HG03097 (cell line): ENCODE data around the gene CTU1.
"Not testable (repeated sequence)": the region's sequence is repeated elsewhere in the genome, so short reads cannot be mapped to it uniquely, and the experiment has no call there.

Experiments
- ATAC-seq: cut with Tn5 transposase; IDR thresholded peaks from one replicate; pipeline ENCODE4 v1.9.1; 2021; ENCODE audit not compliant: unreplicated experiment, low FRiP score

CTU1 gene

DNA sequence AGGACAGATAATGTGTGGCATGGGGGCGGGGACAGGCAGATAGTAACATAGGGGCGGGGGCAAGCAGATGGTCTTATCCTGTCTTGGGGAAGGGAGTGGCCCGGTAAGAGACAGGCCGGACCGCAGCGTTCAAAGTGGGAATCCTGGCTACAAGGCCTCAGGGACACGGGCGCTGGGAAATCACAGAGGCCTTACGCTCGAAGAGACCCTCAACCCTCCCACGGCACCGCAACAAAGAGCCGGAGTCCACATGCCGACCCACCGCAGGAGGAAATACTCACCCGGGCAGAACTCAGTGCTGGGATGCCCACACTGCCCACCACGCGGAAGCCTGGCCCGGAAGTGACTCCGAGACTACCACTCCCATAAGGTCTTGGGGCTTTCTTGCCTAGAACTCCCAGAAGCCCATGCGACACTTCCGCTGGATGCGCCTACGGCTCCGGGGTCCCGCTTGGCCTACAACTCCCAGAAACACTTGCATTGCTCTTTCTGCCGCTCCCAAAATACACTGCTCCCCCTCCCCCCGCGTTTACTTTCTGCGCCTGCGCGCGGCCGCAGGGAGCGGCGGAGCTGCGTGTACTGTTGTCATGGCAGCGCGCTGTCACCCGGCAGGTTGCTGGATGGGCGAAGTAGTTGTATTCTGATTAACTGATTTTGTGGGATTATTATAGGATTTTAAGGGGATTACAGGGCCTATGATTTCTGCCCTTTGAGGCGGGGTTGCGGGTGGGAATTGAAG lies at the start of gene CTU1:
Gene CTU1, minus strand, starts transcription at position 344 of the 739 bp plus-strand sequence. CDS start 3,840 bp downstream, outside the sequence.
- peak; percentile 95 for ATAC-seq

DNA sequence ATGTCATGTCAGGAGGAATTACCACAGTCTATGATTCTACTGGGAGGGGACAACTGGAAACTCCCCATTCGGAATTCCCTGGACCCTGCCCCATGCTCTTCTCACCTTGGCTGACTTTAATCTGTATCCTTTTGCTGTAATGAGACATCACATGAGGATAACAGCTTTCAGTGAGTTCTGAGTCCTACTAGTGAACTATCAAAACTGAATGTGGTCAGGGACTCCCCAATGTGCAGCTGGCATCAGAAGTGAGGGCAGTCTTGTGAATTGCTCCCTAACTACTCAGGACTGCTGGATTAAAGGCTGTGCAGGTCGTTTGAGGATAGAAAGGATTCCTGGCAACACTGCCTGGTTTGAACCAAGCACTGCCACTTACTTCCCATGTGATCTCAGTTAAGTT lies 49.1 kb upstream of the CTU1 start:
- no peak for ATAC-seq

- ATAC-seq = no peak
Measured at GRCh38 chr19:51156710-51157109, 48.5 kb upstream of the CTU1 start.

- no peak for ATAC-seq
Measured at GRCh38 chr19:51150627-51151026, 42.4 kb upstream of the CTU1 start.

DNA sequence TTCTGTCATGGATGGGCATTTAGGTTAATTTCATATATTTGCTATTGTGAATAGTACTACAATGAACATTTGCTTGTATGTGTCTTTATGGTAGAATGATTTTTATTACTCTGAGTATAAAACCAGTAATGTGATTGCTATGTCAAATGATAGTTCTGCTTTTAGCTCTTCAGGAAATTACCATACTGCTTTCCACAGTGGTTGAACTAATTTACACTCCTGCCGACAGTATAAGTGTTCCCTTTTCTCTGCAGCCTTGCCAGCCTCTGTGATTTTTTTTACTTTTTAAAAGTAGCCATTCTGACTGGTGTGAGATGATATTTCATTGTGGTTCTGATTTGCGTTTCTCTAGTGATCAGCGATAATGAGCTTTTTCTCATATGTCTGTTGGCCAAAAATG lies 40.4 kb upstream of the CTU1 start:
- no peak for ATAC-seq

GRCh38 chr19:51147663-51148062 lies 39.5 kb upstream of the CTU1 start:
- no peak for ATAC-seq

DNA sequence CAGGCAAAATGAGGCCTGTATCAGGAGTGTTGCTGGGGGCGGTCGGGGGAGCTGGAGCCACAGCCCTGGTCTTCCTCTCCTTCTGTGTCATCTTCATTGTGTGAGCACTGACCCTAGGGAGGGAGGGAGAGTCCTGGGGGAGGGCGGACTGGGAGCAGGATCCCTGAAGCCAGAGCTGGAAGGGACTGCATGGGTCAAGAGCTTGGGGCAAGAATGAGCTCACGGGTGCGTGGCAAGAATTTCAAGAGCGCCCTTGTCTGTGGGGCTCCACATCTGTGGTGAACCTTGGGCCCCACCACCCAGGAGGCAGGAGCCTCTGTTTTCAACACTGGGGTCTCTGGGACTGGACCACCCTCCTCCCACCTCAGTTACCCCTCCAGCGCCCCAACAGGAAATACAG lies 38.5 kb upstream of the CTU1 start:
- ATAC-seq = no peak

GRCh38 chr19:51145916-51146493 lies 37.8 kb upstream of the CTU1 start:
- ATAC-seq = no peak

- ATAC-seq = no peak
Measured at GRCh38 chr19:51144482-51145045, 36.4 kb upstream of the CTU1 start.

DNA sequence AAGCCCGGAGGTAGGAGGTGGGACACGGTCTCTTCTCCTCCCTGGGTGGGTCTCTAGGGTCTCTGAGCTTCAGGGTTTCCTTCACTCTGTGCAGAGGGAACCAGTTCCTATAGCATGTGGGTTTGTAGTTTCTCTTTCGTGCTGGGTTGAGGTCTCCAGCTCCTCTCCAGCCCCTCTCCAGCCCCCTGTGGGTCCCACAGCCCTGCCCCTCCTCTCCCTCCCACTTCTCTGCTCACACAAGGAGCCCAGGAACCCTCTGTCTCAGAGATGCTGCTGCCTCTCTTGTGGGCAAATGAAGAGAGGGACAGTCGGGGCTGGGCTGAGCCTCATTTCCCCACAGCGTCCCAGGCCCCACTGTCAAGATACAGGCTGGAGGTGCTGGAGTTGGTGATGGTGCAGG lies 35.3 kb upstream of the CTU1 start:
- ATAC-seq = no peak

- not testable (repeated sequence) for ATAC-seq
Measured at GRCh38 chr19:51142809-51143475, 34.7 kb upstream of the CTU1 start.

DNA sequence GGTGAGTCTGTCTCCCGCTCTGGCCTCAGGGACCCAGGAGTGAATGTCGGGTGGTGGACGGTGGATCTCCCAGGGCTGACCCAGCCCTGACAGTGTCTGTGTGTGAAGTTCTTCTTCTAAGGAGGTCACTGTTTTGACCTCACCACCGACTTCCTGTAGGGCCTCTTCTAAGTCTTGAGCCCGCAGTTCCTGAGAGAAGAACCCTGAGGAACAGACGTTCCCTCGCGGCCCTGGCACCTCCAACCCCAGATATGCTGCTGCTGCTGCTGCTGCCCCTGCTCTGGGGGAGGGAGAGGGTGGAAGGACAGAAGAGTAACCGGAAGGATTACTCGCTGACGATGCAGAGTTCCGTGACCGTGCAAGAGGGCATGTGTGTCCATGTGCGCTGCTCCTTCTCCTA lies 33.9 kb upstream of the CTU1 start, which contains the start of gene SIGLEC7:
Gene SIGLEC7, plus strand, starts transcription at position 183 of the 400 bp plus-strand sequence. Its CDS starts 69 bp downstream, at position 252.
- no peak for ATAC-seq

DNA sequence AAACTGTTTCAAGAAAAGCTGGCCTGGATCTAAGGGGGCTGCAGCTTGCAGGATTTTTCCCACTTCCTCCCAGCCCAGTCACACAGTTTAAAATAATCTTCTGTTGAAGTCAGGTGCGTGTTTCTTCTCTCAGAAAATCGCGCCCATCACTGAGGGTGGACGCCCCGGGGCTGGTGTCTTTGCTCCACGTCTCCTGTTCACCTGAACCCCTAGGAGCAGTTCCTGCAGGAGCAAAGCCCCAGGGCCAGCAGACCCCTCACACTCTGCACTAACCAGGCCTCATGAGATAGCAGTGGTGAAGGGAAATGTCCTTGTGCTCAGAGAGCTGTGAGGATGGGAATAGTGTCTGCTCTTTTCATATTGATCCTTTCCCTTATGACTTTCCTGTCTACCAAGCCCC lies 33.0 kb upstream of the CTU1 start:
- ATAC-seq = no peak

DNA sequence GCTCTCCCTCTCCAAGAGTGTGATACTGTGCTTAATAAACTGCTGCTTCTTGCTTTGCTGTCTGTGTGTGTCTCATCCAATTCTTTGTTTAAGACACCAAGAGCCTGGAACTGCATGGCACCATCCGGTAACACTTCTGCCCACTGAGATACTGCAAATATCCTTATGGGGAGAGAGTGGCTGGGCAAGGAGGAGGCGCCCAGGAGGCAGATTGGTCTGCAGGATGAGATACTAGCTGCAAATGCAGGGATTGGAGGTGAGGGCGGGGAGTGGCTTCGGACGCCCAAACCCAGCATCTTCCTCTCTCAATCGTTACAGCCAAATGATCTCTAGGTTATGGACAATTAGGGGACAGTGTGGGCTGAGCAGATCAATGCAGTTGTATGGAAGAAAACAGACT lies 32.2 kb upstream of the CTU1 start:
- no peak for ATAC-seq

DNA sequence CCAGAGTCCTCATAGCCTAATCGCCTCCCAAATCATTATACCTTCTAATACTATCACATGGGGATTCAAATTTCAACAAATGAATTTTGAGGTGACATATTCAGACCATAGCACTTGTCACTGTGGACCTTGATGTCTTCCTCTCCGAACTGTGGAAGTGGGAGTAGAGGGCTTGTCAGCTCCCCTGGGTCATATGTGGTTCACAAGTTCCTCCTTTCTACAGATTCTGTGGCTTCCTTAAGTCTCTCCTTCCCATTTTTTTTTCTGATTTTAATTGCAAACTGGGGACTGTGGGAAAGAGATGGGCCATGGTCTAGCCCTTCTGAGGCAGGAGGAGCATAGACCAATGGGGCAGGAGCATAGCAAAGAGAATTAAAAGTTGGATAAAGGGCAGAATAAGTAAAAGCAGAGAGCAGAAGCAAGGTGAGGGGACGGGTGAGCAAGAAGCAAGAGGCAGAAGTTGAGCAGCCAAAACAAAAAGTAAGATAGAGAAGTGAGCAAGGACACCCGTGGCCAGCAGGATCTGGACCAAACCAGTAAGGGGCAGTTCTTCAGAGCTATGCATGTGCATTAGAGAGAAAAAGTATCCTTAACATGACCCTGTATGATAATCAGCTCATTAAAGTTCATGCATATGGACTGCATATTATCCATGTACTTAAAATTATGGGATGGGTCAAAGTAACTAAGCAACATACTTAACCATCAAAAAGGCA lies 31.2 kb upstream of the CTU1 start:
- ATAC-seq = no peak

- no peak for ATAC-seq
Measured at GRCh38 chr19:51138549-51138979, 30.4 kb upstream of the CTU1 start.

GRCh38 chr19:51137792-51138425 lies 29.7 kb upstream of the CTU1 start:
- ATAC-seq = no peak

- no peak for ATAC-seq
Measured at GRCh38 chr19:51136851-51137551, 28.8 kb upstream of the CTU1 start.

DNA sequence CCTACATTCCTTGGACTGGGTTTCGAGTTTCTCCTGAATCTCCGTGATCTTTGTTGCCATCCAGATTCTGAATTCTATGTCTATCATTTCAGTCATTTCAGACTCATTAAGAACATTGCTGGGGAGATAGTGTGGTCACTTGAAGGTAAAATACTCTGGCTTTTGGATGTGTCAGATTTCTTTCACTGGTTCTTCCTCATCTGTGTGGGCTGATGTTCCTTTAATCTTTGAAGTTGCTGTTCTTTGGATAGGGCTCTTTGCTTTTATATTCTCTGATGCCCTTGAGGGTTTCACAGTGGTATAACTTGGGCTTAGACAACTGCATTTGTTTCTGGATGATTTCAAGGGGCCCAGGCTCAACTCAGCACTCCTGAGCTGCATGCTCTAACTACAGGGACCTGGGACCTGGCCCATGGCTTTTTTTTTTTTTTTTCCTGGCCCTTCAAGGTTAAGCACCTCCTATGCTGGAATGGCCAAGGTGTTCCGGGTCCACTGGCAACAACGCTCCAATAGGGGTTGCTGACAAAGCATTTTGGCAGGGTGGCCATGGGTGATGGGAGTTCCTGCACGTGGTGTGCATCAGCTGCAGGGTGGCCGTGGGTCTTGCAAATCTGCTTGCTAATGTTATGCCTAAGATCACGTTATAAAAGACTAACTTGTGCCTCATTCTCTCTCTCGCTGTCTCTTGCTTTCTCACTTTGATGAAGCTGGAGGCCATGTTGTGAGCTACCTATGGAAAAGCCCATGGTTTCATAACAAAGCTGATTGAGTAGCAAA lies 28.0 kb upstream of the CTU1 start:
- no peak for ATAC-seq
